Upper lobe of right lung (tissue), 1 donor: ENCODE measurements around the gene HCFC1. TPM values are rescaled to one million over a fixed set of nuclear protein-coding genes. Genes with fewer than 3 reads are reported as not detected.

Source experiments
- ATAC-seq: fragments of 200-7000 bp; cut with Tn5 transposase; one replicate; pipeline ENCODE4 v1.9.1; 2020; ENCODE audit warnings: mild to moderate bottlenecking, moderate library complexity
- DNase-seq: peaks from one replicate; pipeline ENCODE4 v3.0.0-alpha.2; 2020
- H3K27ac ChIP-seq: fragments of 200-600 bp; one replicate; pipeline ENCODE4 v1.8.0; 2022
- H3K27me3 ChIP-seq: fragments of 200-600 bp; one replicate; pipeline ENCODE4 v1.8.0; 2022; ENCODE audit warnings: mild to moderate bottlenecking
- H3K36me3 ChIP-seq: fragments of 200-600 bp; one replicate; pipeline ENCODE4 v1.8.0; 2022
- H3K4me1 ChIP-seq: fragments of 200-600 bp; one replicate; pipeline ENCODE4 v1.8.0; 2022
- H3K4me3 ChIP-seq: fragments of 200-600 bp; one replicate; pipeline ENCODE4 v1.8.0; 2022; ENCODE audit warnings: mild to moderate bottlenecking
- H3K9me3 ChIP-seq: fragments of 200-600 bp; one replicate; pipeline ENCODE4 v1.8.0; 2022
- intact Hi-C: fragments of 100-400 bp; cut with DNase I; formaldehyde crosslinking; loops from one replicate; pipeline ENCODE4 v1.11.0; 2022
- total RNA-seq: library from RNA; stranded (reverse); fragmentation: NEBNext Ultra II Directional; extraction: Animal tissue kit (Norgen Biotek cat#: 25700); gene quantifications from one replicate; pipeline ENCODE4 v1.2.1, GENCODE V29; 2021
- TF ChIP-seq, protein P1 (sequence below): fragments of 200-600 bp; IDR thresholded peaks from one replicate; pipeline ENCODE4 v1.8.0; 2022; ENCODE audit warnings: antibody characterized with exemption
- donor health status: DM: no; HTN: yes; CAD: no; lungs with severe emphysema.

The HCFC1 gene
- total RNA-seq, 1 donor from 2014 or later = 47.5 TPM

DNA sequence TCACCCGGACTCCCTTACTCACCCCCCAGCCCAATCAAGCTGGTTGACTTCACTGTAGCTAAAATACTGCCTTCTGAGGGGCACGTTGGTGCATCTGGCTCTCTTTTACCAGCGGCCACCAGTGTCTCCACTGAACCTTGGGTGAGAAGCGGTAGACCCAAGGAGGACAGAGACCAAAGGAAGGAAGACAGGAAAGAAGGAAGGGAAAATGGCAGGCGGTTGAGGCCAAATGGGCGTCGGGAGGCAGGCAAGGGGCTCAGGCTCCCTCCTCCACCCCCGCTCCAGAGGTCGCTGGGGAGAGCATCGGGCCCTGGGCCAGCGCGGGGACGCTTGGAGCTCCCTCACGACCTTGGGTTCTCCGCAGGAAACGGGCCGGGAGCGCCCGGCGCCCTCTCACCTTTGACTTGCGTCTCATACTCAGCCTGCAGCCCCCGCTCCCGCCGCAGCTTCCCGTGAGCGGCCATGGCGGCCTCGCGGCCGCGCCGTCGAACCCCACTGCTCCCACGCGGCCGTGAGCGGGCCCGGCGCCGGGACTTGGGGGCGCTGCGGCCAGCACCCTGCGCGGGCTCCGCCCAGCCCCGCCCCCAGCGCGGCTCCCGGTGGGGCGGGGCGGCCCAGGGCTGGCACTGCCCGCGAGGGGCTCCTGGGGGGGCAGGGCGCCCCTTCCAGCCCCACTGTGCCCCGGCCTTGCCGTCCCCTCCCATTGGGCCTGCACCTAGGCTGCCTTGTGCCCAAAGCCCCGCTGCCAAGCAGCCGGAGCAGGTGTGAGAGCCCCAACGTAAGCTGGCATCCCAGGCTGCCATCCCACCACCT lies 45.7 kb downstream of the HCFC1 start, which contains the start of gene ARHGAP4:
TSS of gene ARHGAP4 (minus strand) at position 526 of the 813 bp plus-strand sequence. CDS start at position 464, 62 bp downstream.
- Histone ChIP-seq H3K4me1 (peaks cover 18% of the 10 kb centered on the region), H3K36me3 (peaks cover under 1% of the 10 kb centered on the region), H3K9me3 (no peaks in the 10 kb centered on the region), H3K27ac (peak within 1 kb of the TSS; percentile 92), H3K4me3 (peak within 1 kb of the TSS; percentile 60), H3K27me3 (no peaks in the 10 kb centered on the region)
- DNase-seq (peak; percentile 71), ATAC-seq (peak; percentile 12)
- TF ChIP-seq, protein P1, sequence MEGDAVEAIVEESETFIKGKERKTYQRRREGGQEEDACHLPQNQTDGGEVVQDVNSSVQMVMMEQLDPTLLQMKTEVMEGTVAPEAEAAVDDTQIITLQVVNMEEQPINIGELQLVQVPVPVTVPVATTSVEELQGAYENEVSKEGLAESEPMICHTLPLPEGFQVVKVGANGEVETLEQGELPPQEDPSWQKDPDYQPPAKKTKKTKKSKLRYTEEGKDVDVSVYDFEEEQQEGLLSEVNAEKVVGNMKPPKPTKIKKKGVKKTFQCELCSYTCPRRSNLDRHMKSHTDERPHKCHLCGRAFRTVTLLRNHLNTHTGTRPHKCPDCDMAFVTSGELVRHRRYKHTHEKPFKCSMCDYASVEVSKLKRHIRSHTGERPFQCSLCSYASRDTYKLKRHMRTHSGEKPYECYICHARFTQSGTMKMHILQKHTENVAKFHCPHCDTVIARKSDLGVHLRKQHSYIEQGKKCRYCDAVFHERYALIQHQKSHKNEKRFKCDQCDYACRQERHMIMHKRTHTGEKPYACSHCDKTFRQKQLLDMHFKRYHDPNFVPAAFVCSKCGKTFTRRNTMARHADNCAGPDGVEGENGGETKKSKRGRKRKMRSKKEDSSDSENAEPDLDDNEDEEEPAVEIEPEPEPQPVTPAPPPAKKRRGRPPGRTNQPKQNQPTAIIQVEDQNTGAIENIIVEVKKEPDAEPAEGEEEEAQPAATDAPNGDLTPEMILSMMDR = no peak
- intact Hi-C loops = no loop called here

DNA sequence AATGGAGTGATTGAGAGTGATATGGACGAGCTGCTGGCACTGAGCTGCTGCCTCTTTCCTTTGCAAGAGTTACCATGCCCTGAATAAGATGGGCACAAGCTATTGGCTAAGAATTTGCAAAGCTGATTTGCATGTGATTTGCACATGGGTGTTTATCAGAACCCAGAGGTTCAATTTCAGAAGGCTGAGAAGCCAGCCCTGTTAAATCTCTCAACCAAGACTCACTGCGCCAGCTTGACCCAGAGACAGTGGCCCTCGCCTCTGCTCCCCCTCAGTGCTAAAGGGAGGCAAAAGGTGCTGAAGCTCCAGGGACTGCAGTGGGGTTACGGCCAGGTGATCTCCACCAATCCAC lies 46.3 kb downstream of the HCFC1 start:
- TF ChIP-seq, protein P1 = no peak
- Histone ChIP-seq H3K9me3 (no peaks in the 10 kb centered on the region), H3K4me3 (peak overlapping the region; percentile 60), H3K36me3 (no peaks in the 10 kb centered on the region), H3K27ac (peak overlapping the region; percentile 92), H3K4me1 (peaks cover 18% of the 10 kb centered on the region), H3K27me3 (no peaks in the 10 kb centered on the region)
- ATAC-seq (no peak), DNase-seq (no peak)
- intact Hi-C loops = no loop called here

DNA sequence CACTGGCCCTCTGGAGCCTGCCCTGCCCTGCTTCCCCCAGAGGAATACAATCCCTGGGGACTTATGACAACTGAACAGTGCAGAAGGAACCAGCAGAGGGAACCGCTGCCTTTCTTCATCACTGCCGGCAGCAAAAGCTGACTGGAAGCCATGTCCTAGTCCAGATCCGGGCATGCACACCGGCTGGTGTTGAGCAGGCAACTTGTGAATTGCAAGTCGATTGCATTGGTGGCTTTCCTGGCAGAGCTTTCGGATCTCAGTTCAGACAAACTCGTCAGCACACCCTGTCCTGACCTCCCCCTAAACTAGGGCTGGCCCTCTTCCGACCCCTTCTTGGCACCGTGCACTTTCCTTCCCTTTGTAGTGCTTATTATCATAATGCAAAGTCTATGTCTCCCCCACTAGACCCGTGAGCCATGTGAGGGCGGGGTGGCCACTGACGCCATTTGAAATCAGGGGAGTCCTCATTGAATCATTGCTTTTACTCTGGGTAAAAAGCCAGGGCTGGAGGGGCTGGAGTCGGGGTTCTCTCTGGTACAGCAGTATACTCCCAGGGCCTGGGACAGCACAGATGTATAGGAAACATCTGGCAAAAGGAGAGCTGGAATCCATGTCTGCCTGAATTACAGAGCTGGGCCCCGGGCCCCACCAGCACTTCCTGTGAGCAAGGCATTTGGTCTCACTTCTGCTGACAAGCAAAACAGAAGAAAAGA lies 47.3 kb downstream of the HCFC1 start:
- H3K4me3 ChIP-seq = peak overlapping the region; percentile 60
- DNase-seq (no peak), ATAC-seq (no peak)
- intact Hi-C loops = no loop called here
- H3K27me3 ChIP-seq = no peaks in the 10 kb centered on the region
- TF ChIP-seq, protein P1 = peak; percentile 27
- H3K4me1 ChIP-seq = peaks cover 18% of the 10 kb centered on the region
- H3K27ac ChIP-seq = peak overlapping the region; percentile 92
- no peaks in the 10 kb centered on the region for H3K9me3 ChIP-seq
- H3K36me3 ChIP-seq = no peaks in the 10 kb centered on the region

DNA sequence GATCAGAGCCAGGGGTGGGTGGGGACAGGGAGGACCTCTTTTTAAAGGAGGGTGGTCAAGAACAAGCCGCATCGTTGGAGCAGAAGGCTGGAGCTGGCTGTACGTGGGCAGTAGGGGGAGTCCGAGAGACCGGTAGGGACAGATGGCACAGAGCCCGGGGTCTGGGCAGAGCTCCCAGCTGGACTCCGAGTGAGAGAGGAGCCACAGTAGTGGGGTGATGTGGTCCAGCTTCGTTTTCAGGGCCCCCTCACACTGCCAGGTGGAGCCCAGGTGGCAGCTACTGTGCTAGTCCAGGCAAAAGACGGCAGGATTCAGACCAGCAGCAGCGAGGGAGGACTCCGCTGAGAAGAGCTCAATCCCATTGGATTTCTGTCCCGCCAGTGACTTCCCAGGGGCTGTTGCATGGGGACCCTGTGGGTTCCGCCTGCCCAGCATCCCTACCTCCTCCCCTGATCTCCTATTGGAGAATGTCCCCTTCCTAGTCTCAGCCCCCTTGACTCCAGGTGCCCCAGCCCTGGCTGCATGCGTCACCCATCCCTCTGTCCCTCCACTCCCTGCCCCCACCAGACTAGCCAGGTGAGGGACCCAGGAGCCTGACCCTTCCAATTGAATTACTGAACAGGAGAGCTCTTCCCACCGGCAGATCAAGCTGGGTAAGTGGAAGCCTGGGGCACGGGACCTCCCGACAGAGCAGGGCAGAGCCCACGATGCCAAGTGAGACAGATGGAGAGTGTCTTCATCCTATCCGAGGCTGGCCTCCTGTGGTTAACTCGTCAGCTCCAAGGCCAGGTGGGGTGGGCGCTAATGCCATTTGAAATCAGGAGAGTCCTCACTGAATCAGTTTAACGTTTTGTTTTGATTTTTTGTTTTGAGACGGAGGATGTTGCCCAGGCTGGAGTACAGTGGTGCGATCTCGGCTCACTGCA lies 48.4 kb downstream of the HCFC1 start:
- Histone ChIP-seq H3K27me3 (no peaks in the 10 kb centered on the region), H3K4me1 (peaks cover 13% of the 10 kb centered on the region), H3K27ac (no peak overlapping the region), H3K36me3 (no peaks in the 10 kb centered on the region), H3K9me3 (no peaks in the 10 kb centered on the region), H3K4me3 (no peak overlapping the region)
- TF ChIP-seq, protein P1 = peak; percentile 44
- DNase-seq (peak; percentile 85), ATAC-seq (peak; percentile 55)
- intact Hi-C loops = no loop called here
